K562 (cell line): Measurements from ENCODE around the gene KRT28. TPM values are rescaled to one million over a fixed set of nuclear protein-coding genes. Genes with fewer than 3 reads are reported as not detected.

Experiments used
- HDAC6 ChIP-seq: IDR thresholded peaks from 2 replicates; pipeline ENCODE4 v1.6.1; 2012; ENCODE audit warnings: low read depth, mild to moderate bottlenecking, control low read depth, inconsistent platforms, low read length, moderate library complexity
- NFRKB ChIP-seq: fragments of 450-650 bp; IDR thresholded peaks from 2 replicates; pipeline ENCODE4 v1.6.1; 2016; ENCODE audit warnings: low read depth
- NR2F6 ChIP-seq: fragments of 450-650 bp; formaldehyde crosslinking; IDR thresholded peaks from 2 replicates; pipeline ENCODE4 v1.4.0; 2020; ENCODE audit warnings: mild to moderate bottlenecking
- TAF9B ChIP-seq: fragments of 450-650 bp; IDR thresholded peaks from 2 replicates; pipeline ENCODE4 v1.6.1; 2018; ENCODE audit warnings: mild to moderate bottlenecking; ENCODE audit not compliant: partially characterized antibody
- TFAM ChIP-seq: fragments of 250-450 bp; sonication (Bioruptor Pico); conservative IDR thresholded peaks from 2 replicates; pipeline ENCODE4 v1.5.0; 2021; ENCODE audit warnings: mild to moderate bottlenecking, moderate library complexity
- ZFP91 ChIP-seq: sonication (generic); formaldehyde crosslinking; IDR thresholded peaks from 2 replicates; pipeline ENCODE4 v1.8.0; 2022; ENCODE audit warnings: mild to moderate bottlenecking, missing genetic modification reagents
- polyA plus RNA-seq, 8 experiments: library from polyadenylated mRNA; depleted of rRNA in 4 of 8; stranded (reverse) in 5 of 8; unstranded in 3 of 8; fragments of >200 nt; fragmentation: Nextera tagmentation in 2 of 8; fragmentation: Illumina TruSeq in 1 of 8; extraction: Ambion mirVana in 2 of 8; extraction: Trizol in 1 of 8; gene quantifications; 2 replicates each; pipeline versions ENCODE4 v1.2.1 to v1.2.3, GENCODE V29; 2011 to 2014; ENCODE audit warnings: inconsistent platforms in 1 of 8, missing spikeins in 1 of 8
- total RNA-seq, 7 experiments: library from RNA; depleted of rRNA in 6 of 7; stranded (reverse); fragments of >200 nt in 6 of 7; fragmentation: Illumina TruSeq in 2 of 7; extraction: Trizol in 2 of 7; gene quantifications; 2 replicates each; pipeline versions ENCODE4 v1.2.1 to v1.2.3, GENCODE V29; 2011 to 2021; ENCODE audit warnings: low replicate concordance in 1 of 7
- TF ChIP-seq, protein P1 (sequence below), 2 experiments: fragments of 450-650 bp in 1 of 2; sonication (generic) in 1 of 2; formaldehyde crosslinking in 1 of 2; IDR thresholded peaks in 1 of 2; conservative IDR thresholded peaks in 1 of 2; 2 replicates each; pipeline versions ENCODE4 v1.6.1 to v1.8.1; 2016 to 2023; ENCODE audit warnings: mild to moderate bottlenecking in 2 of 2, moderate library complexity in 2 of 2, inconsistent platforms in 1 of 2, missing genetic modification reagents in 1 of 2
- TF ChIP-seq, protein P2 (sequence below): fragments of 450-650 bp; formaldehyde crosslinking; IDR thresholded peaks from 2 replicates; pipeline ENCODE4 v1.4.0; 2020; ENCODE audit warnings: mild to moderate bottlenecking, mixed read lengths

Gene KRT28
- total and polyA plus RNA-seq, 9 of the 15 experiments (the other 6 are each of a cell fraction or from before 2014, with no cell fraction given) = not detected

GRCh38 chr17:40828454-40829044 is 28.8 kb upstream of the KRT28 start (continued):
- TF ChIP-seq ZFP91 (no peak), TAF9B (no peak), NFRKB (peak; percentile 63; the same call in 1 of the 2 replicates), TFAM (no peak), NR2F6 (no peak), HDAC6 (no peak)
- TF ChIP-seq, protein P1, sequence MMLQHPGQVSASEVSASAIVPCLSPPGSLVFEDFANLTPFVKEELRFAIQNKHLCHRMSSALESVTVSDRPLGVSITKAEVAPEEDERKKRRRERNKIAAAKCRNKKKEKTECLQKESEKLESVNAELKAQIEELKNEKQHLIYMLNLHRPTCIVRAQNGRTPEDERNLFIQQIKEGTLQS (IDR thresholded peaks at IDR 0.05) = no peak
- TF ChIP-seq, protein P1 (CRISPR knock-in tag; conservative IDR thresholded peaks at IDR 0.05) = no peak
- TF ChIP-seq, protein P2, sequence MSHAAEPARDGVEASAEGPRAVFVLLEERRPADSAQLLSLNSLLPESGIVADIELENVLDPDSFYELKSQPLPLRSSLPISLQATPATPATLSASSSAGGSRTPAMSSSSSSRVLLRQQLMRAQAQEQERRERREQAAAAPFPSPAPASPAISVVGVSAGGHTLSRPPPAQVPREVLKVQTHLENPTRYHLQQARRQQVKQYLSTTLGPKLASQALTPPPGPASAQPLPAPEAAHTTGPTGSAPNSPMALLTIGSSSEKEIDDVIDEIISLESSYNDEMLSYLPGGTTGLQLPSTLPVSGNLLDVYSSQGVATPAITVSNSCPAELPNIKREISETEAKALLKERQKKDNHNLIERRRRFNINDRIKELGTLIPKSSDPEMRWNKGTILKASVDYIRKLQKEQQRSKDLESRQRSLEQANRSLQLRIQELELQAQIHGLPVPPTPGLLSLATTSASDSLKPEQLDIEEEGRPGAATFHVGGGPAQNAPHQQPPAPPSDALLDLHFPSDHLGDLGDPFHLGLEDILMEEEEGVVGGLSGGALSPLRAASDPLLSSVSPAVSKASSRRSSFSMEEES = no peak
